ENCODE data around the gene SYT9. TPM values are rescaled to one million over a fixed set of nuclear protein-coding genes. Genes with fewer than 3 reads are reported as not detected.
A peak's percentile ranks its signal among the peaks of the same experiment; 100 is the strongest.

SYT9 gene
- total RNA-seq, 2 donors from 2014 or later, result 0.05 to 0.07 TPM

- no peaks in the 10 kb centered on the region for H3K9me3 ChIP-seq
- no peaks in the 10 kb centered on the region for H3K36me3 ChIP-seq
- TF ChIP-seq, protein P1, sequence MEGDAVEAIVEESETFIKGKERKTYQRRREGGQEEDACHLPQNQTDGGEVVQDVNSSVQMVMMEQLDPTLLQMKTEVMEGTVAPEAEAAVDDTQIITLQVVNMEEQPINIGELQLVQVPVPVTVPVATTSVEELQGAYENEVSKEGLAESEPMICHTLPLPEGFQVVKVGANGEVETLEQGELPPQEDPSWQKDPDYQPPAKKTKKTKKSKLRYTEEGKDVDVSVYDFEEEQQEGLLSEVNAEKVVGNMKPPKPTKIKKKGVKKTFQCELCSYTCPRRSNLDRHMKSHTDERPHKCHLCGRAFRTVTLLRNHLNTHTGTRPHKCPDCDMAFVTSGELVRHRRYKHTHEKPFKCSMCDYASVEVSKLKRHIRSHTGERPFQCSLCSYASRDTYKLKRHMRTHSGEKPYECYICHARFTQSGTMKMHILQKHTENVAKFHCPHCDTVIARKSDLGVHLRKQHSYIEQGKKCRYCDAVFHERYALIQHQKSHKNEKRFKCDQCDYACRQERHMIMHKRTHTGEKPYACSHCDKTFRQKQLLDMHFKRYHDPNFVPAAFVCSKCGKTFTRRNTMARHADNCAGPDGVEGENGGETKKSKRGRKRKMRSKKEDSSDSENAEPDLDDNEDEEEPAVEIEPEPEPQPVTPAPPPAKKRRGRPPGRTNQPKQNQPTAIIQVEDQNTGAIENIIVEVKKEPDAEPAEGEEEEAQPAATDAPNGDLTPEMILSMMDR (IDR thresholded peaks at IDR 0.05), result no peak
- H3K9ac ChIP-seq (ENCODE audit: low read depth in 2 of 2, low read length in 2 of 2), result no peak overlapping the region
- DNase-seq, result no peak
- no peak overlapping the region for H3K27ac ChIP-seq
- intact Hi-C loops (cut with DNase I), result loop anchor here (10.0 kb wide), 1 partner anchor 344 kb away; no protein-coding TSS in a partner anchor
- no peak overlapping the region for H3K4me3 ChIP-seq
- no peaks in the 10 kb centered on the region for H3K4me1 ChIP-seq
- no peaks in the 10 kb centered on the region for H3K27me3 ChIP-seq
These were observed 99.5 kb downstream of the SYT9 start for GRCh38 chr11:7351228-7351627.

GRCh38 chr11:7353100-7353499 lies 101.4 kb downstream of the SYT9 start:
- Histone ChIP-seq H3K4me1 (no peaks in the 10 kb centered on the region), H3K36me3 (no peaks in the 10 kb centered on the region), H3K9me3 (no peaks in the 10 kb centered on the region), H3K9ac (ENCODE audit: low read depth in 2 of 2, low read length in 2 of 2) (no peak overlapping the region), H3K27me3 (no peaks in the 10 kb centered on the region), H3K27ac (no peak overlapping the region), H3K4me3 (no peak overlapping the region)
- DNase-seq, result peak; percentile 23
- TF ChIP-seq, protein P1 (IDR thresholded peaks at IDR 0.05), result peak; percentile 26
- intact Hi-C loops (cut with DNase I), result loop anchor here (10.0 kb wide), 1 partner anchor 342 kb away; no protein-coding TSS in a partner anchor

- Histone ChIP-seq H3K36me3 (no peaks in the 10 kb centered on the region), H3K9me3 (no peaks in the 10 kb centered on the region), H3K9ac (ENCODE audit: low read depth in 2 of 2, low read length in 2 of 2) (no peak overlapping the region), H3K27ac (no peak overlapping the region), H3K27me3 (no peaks in the 10 kb centered on the region), H3K4me1 (no peaks in the 10 kb centered on the region), H3K4me3 (no peak overlapping the region)
- intact Hi-C loops (cut with DNase I), result no loop called here
- no peak for DNase-seq
- TF ChIP-seq, protein P1 (IDR thresholded peaks at IDR 0.05), result no peak
These were observed 113.0 kb downstream of the SYT9 start for GRCh38 chr11:7364660-7365059.

GRCh38 chr11:7367803-7368202 lies 116.1 kb downstream of the SYT9 start:
- Histone ChIP-seq H3K36me3 (no peaks in the 10 kb centered on the region), H3K4me3 (no peak overlapping the region), H3K9me3 (no peaks in the 10 kb centered on the region), H3K9ac (ENCODE audit: low read depth in 2 of 2, low read length in 2 of 2) (no peak overlapping the region), H3K4me1 (no peaks in the 10 kb centered on the region), H3K27ac (no peak overlapping the region), H3K27me3 (no peaks in the 10 kb centered on the region)
- DNase-seq, result no peak
- intact Hi-C loops (cut with DNase I), result no loop called here
- TF ChIP-seq, protein P1 (IDR thresholded peaks at IDR 0.05), result no peak

DNA sequence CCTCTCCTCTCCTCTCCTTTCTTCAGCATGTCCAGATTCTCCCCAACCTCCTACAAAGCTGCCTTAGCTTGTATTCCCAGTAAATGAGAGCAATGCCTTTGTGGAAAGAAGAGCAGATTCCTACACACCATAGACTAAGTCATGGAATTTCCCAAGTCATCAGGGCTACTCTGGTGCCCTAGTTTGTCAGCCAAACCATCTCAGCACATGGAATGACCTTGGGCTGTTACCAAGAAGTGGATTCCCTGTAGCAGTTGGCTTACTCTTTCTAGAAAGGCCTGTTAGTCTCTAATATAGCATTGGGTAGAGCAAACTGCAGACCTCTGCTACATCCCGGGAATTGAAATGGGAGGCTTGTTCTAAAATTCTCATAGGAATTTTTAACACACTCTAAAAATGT lies 124.7 kb downstream of the SYT9 start:
- Histone ChIP-seq H3K27ac (no peak overlapping the region), H3K36me3 (no peaks in the 10 kb centered on the region), H3K9ac (ENCODE audit: low read depth in 2 of 2, low read length in 2 of 2) (no peak overlapping the region), H3K4me3 (no peak overlapping the region), H3K4me1 (no peaks in the 10 kb centered on the region), H3K9me3 (no peaks in the 10 kb centered on the region), H3K27me3 (no peaks in the 10 kb centered on the region)
- TF ChIP-seq, protein P1 (IDR thresholded peaks at IDR 0.05), result no peak
- no peak for DNase-seq
- intact Hi-C loops (cut with DNase I), result no loop called here

All from colonic mucosa (tissue), 4 donors.